ENCODE measurements around the gene FREM2. TPM values are rescaled to one million over a fixed set of nuclear protein-coding genes. Genes with fewer than 3 reads are reported as not detected.

FREM2 gene
- total RNA-seq, 1 experiment from 2014 or later: not detected

- ChIA-PET POLR2A (no interaction called here), CTCF (interaction anchor here (1.8 kb wide), 1 partner anchor 84 kb away, joined by 4 read pairs; no protein-coding TSS in a partner anchor)
- Mint-ChIP-seq H3K27me3 (ENCODE audit: insufficient read depth, unreplicated experiment) (peaks cover 13% of the 10 kb centered on the region), H3K4me1 (ENCODE audit: insufficient read depth, unreplicated experiment) (no peaks in the 10 kb centered on the region), H3K36me3 (ENCODE audit: insufficient read depth, unreplicated experiment) (no peaks in the 10 kb centered on the region), H3K9me3 (ENCODE audit: unreplicated experiment) (no peaks in the 10 kb centered on the region), H3K4me3 (ENCODE audit: unreplicated experiment) (no peak overlapping the region), H3K27ac (ENCODE audit: low read depth, unreplicated experiment) (no peak overlapping the region)
- TF ChIP-seq CTCF (IDR thresholded peaks at IDR 0.05; ENCODE audit: unreplicated experiment): no peak
- no peak for DNase-seq (ENCODE audit: unreplicated experiment)
- intact Hi-C loops (cut with micrococcal nuclease): loop anchor here (10.0 kb wide), 2 partner anchors 145 to 905 kb away; partner anchors contain the start of gene TRPC4
- BruUV-seq (replicated peaks): no TSS peak
These were observed 82.6 kb downstream of the FREM2 start for GRCh38 chr13:38769526-38769925.

- BruUV-seq (replicated peaks): no TSS peak
- CTCF ChIA-PET: interaction anchor here (0.6 kb wide), 1 partner anchor 716 kb away, joined by 3 read pairs; no protein-coding TSS in a partner anchor
- H3K4me1 Mint-ChIP-seq (ENCODE audit: insufficient read depth, unreplicated experiment): no peaks in the 10 kb centered on the region
- no peak overlapping the region for H3K4me3 Mint-ChIP-seq (ENCODE audit: unreplicated experiment)
- no peak for DNase-seq (ENCODE audit: unreplicated experiment)
- no peak for TF ChIP-seq CTCF (IDR thresholded peaks at IDR 0.05; ENCODE audit: unreplicated experiment)
- intact Hi-C loops (cut with micrococcal nuclease): no loop called here
- POLR2A ChIA-PET: no interaction called here
- no peaks in the 10 kb centered on the region for H3K9me3 Mint-ChIP-seq (ENCODE audit: unreplicated experiment)
- H3K27ac Mint-ChIP-seq (ENCODE audit: low read depth, unreplicated experiment): no peak overlapping the region
- peaks cover 23% of the 10 kb centered on the region for H3K27me3 Mint-ChIP-seq (ENCODE audit: insufficient read depth, unreplicated experiment)
- H3K36me3 Mint-ChIP-seq (ENCODE audit: insufficient read depth, unreplicated experiment): no peaks in the 10 kb centered on the region
These were observed 88.2 kb downstream of the FREM2 start for GRCh38 chr13:38775085-38775484.

GRCh38 chr13:38777347-38778119 is 90.7 kb downstream of the FREM2 start:
- no peak for DNase-seq (ENCODE audit: unreplicated experiment)
- TF ChIP-seq CTCF (IDR thresholded peaks at IDR 0.05; ENCODE audit: unreplicated experiment): no peak
- no TSS peak for BruUV-seq (replicated peaks)
- Mint-ChIP-seq H3K4me3 (ENCODE audit: unreplicated experiment) (no peak overlapping the region), H3K36me3 (ENCODE audit: insufficient read depth, unreplicated experiment) (no peaks in the 10 kb centered on the region), H3K9me3 (ENCODE audit: unreplicated experiment) (no peaks in the 10 kb centered on the region), H3K27ac (ENCODE audit: low read depth, unreplicated experiment) (no peak overlapping the region), H3K4me1 (ENCODE audit: insufficient read depth, unreplicated experiment) (no peaks in the 10 kb centered on the region), H3K27me3 (ENCODE audit: insufficient read depth, unreplicated experiment) (peaks cover 23% of the 10 kb centered on the region)
- intact Hi-C loops (cut with micrococcal nuclease): no loop called here
- CTCF ChIA-PET: interaction anchor here (0.8 kb wide), 1 partner anchor 13 kb away, joined by 3 read pairs; no protein-coding TSS in a partner anchor
- POLR2A ChIA-PET: no interaction called here

GRCh38 chr13:38781539-38781938 is 94.7 kb downstream of the FREM2 start:
- BruUV-seq (replicated peaks): no TSS peak
- POLR2A ChIA-PET: no interaction called here
- Mint-ChIP-seq H3K4me1 (ENCODE audit: insufficient read depth, unreplicated experiment) (no peaks in the 10 kb centered on the region), H3K36me3 (ENCODE audit: insufficient read depth, unreplicated experiment) (no peaks in the 10 kb centered on the region), H3K4me3 (ENCODE audit: unreplicated experiment) (no peak overlapping the region), H3K9me3 (ENCODE audit: unreplicated experiment) (no peaks in the 10 kb centered on the region), H3K27me3 (ENCODE audit: insufficient read depth, unreplicated experiment) (peaks cover 24% of the 10 kb centered on the region), H3K27ac (ENCODE audit: low read depth, unreplicated experiment) (no peak overlapping the region)
- intact Hi-C loops (cut with micrococcal nuclease): no loop called here
- no peak for DNase-seq (ENCODE audit: unreplicated experiment)
- no peak for TF ChIP-seq CTCF (IDR thresholded peaks at IDR 0.05; ENCODE audit: unreplicated experiment)
- CTCF ChIA-PET: no interaction called here

All from MCF 10A (cell line).